ENCODE results near the gene TRIM24. TPM values are rescaled to one million over a fixed set of nuclear protein-coding genes. Genes with fewer than 3 reads are reported as not detected.
"Not testable (repeated sequence)": the region's sequence is repeated elsewhere in the genome, so short reads cannot be mapped to it uniquely, and the experiment has no call there.

Gene TRIM24
- total RNA-seq, 2 donors from 2014 or later, result 14.3 to 15.4 TPM

DNA sequence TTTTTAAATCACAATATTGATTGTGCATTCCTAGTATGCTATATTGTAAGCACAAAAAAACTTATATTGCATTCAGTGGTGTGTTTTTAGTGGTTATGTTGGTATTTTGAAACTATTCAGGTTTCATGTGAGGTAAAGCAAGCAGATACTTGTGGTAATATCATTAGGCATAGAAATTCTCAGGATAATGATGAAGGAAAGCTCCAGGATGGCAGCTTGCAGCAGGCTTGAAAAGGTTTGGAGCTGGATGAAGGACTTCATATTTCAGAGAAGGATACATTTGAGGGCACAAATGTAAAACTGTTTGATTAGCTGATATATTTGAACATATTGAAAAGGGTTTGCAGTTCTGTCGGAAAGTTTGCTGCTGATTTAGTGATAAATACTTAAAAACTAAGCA lies 17.5 kb downstream of the TRIM24 start:
- no peaks in the 10 kb centered on the region for H3K9me3 Mint-ChIP-seq
- no peak for DNase-seq (ENCODE audit: low spot score in 2 of 2)
- no peak overlapping the region for H3K27ac Mint-ChIP-seq
- peaks cover 0 to 5% of the 10 kb centered on the region in 2 donors for H3K36me3 Mint-ChIP-seq
- ATAC-seq, result no peak

DNA sequence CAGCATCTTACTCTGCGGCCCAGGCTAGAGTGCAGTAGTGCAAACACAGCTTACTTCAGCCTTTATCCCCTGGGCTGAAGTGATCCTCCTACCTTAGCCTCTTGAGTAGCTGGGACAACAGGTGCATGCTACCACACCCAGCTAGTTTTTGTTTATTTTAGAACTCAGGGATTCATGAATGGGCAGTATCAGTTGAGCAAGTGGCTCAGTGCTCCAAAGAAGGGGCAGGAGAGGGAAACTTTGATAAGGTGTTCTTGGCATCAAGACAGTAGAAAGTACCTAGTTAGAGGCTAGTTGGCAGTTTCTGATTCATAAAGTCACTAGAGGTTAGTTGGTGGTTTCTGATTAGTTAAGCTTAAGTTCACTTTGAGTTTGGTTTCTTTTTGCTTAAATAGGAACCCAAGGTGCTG lies 18.4 kb downstream of the TRIM24 start:
- peak; percentile 71 to 77 for ATAC-seq
- no peak for DNase-seq (ENCODE audit: low spot score in 2 of 2)
- H3K27ac Mint-ChIP-seq, result no peak overlapping the region

DNA sequence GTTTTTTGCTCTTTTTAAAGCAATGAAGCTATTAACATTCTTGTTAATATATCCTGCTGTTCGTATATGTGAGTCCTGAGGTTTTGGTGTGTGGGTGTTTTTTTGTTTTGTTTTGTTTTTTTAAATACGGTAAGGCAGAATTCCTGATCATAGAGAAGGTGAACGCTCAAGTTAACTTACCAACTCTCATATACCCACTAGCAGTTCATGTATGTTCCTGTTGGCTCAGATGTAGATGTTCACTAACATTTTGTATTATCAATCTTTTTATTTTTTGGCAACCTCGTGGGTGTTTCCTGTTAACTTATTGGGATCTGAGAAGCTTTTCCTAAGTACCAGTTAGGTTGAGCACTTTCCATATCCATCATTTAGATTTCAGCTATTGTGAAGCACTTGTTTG lies 20.5 kb downstream of the TRIM24 start:
- Mint-ChIP-seq H3K36me3 (peaks cover 2 to 8% of the 10 kb centered on the region in 2 donors), H3K27ac (peak overlapping the region in 1 of 2 donors; percentile 35)
- ATAC-seq, result no peak

More for the DNA sequence above, 18.4 kb downstream of the TRIM24 start:
- H3K9me3 Mint-ChIP-seq, result no peaks in the 10 kb centered on the region
- peaks cover 0 to 5% of the 10 kb centered on the region in 2 donors for H3K36me3 Mint-ChIP-seq

DNA sequence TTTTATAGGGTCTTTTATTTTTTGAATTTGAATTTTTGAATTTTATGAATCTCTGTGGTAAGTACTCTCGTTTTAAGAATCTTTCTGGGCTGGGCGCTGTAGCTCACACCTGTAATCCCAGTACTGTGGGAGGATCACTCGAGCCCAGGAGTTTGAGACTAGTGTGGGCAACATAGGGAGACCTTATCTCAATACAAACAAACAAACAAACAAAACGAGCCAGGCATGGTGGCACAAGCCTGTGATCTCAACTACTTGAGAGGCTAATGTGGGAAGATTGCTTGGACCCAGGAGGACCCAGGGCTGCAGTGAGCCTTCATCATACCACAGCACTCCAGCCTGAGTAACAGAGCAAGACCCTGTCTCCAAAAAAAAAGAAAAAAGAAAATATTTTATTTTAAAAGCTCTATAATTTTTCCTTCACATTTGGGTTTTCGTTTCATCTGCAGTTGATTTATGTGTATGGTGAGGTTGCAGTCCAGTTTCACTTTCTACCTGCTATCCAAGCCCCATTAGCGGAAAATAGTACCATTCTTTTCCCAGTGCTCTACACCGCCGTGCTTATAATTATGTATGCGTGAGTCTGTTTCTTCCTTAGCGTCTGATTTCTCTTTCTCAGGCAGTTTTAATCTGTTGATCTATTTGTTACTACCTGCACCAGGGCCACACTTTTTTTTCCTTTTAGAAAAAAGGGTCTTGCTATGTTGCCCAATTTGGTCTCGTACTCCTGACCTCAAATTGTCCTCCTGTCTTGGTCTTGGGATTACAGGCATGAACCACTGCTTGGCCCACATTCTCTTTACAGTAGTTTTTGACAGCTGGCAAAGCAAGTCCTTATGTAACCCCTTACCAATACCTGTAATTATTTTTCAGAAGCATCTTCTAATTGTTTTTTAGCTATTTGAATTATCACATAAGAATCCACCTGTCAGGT lies 21.7 kb downstream of the TRIM24 start:
- no peak for DNase-seq (ENCODE audit: low spot score in 2 of 2)
- Mint-ChIP-seq H3K36me3 (peaks cover 6 to 15% of the 10 kb centered on the region in 2 donors), H3K27ac (peak overlapping the region in 1 of 2 donors; percentile 16), H3K9me3 (peaks cover 0 to 5% of the 10 kb centered on the region in 2 donors)
- no peak for ATAC-seq

More for the DNA sequence above, 20.5 kb downstream of the TRIM24 start:
- DNase-seq (ENCODE audit: low spot score in 2 of 2), result no peak
- H3K9me3 Mint-ChIP-seq, result peaks cover 0 to 2% of the 10 kb centered on the region in 2 donors

DNA sequence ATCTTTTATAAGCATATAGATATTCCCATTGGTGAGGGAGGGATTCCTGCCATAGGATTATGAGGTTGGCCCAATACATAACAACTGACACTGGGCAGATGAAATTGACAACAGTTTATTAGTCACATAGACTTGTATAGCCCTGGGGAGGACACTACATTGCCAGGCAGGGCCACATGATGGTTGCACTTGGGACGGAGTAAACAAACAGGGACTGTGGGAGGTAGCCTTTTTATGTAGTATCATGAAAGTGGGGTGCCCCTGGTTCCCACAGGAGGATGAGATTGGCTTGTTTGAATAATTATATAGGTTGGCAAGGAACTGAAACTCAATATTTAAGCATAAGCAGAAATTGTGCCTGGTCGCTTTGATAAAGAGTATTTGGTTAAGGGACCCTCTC lies 23.5 kb downstream of the TRIM24 start:
- ATAC-seq (no peak), DNase-seq (ENCODE audit: low spot score in 2 of 2) (no peak)
- Mint-ChIP-seq H3K36me3 (peaks cover 11 to 30% of the 10 kb centered on the region in 2 donors), H3K9me3 (peaks cover 5 to 6% of the 10 kb centered on the region in 2 donors), H3K27ac (peak overlapping the region in 1 of 2 donors; percentile 52)

DNA sequence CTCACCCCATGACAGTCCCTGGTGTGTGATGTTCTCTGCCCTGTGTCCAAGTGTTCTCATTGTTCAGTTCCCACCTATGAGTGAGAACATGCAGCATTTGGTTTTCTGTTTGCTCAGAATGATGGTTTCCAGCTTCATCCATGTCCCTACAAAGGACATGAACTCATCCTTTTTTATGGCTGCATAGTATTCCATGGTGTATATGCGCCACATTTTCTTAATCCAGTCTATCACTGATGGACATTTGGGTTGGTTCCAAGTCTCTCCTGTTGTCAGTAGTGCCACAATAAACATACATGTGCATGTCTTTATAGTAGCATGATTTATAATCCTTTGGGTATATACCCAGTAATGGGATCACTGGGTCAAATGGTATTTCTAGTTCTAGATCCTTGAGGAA lies 25.4 kb downstream of the TRIM24 start:
- not testable (repeated sequence) for ATAC-seq; DNase-seq (ENCODE audit: low spot score in 2 of 2); H3K27ac Mint-ChIP-seq
- peaks cover 9 to 14% of the 10 kb centered on the region in 2 donors for H3K9me3 Mint-ChIP-seq
- peaks cover 20 to 45% of the 10 kb centered on the region in 2 donors for H3K36me3 Mint-ChIP-seq

DNA sequence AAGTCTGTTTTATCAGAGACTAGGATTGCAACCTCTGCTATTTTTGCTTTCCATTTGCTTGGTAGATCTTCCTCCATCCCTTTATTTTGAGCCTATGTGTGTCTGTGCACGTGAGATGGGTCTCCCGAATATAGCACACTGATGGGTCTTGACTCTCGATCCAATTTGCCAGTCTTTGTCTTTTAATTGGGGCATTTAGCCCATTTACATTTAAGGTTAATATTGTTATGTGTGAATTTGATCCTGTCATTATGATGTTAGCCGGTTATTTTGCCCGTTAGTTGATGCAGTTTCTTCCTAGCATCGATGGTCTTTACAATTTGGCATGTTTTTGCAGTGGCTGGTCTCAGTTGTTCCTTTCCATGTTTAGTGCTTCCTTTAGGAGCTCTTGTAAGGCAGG lies 29.1 kb downstream of the TRIM24 start:
- not testable (repeated sequence) for DNase-seq (ENCODE audit: low spot score in 2 of 2); H3K27ac Mint-ChIP-seq; ATAC-seq
- H3K9me3 Mint-ChIP-seq, result peaks cover 13 to 14% of the 10 kb centered on the region in 2 donors
- peaks cover 30 to 67% of the 10 kb centered on the region in 2 donors for H3K36me3 Mint-ChIP-seq

DNA sequence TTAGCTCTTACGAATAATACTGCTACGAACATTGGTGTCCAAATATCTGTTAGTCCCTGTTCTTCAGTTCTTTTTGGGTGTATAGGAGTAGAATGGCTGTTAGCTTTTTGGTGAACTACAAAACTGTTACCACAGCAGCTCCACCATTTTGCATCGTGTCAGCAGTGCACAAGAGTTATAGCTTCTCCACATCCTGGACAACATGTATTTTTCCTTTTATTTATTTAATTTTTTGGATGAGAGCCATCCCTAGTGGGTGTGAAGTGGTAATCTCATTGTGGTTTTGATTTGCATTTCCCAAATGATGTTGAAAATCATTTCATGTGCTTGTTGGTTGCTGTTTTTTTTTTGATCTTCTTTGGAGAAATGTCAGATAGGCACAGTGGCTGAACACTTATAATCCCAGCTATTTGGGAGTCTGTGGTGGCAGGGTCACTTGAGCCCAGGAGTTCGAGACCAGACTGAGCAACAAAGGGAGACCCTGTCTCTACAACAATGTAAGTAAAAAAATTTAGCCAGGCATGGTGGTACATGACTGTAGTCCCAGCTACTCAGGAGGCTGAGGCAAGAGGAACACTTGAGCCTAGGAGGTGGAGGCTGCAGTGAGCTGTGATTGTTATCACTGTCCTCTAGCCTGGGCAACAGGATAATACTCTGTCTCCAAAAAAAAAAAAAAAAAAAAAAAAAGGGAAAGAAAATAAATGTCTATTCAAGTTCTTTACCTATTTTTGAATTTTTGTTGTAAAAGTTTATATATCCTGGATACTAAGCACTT lies 31.7 kb downstream of the TRIM24 start:
- Mint-ChIP-seq H3K9me3 (peaks cover 7 to 18% of the 10 kb centered on the region in 2 donors), H3K27ac (no peak overlapping the region), H3K36me3 (peaks cover 24 to 57% of the 10 kb centered on the region in 2 donors)
- DNase-seq (ENCODE audit: low spot score in 2 of 2) (no peak), ATAC-seq (no peak)

DNA sequence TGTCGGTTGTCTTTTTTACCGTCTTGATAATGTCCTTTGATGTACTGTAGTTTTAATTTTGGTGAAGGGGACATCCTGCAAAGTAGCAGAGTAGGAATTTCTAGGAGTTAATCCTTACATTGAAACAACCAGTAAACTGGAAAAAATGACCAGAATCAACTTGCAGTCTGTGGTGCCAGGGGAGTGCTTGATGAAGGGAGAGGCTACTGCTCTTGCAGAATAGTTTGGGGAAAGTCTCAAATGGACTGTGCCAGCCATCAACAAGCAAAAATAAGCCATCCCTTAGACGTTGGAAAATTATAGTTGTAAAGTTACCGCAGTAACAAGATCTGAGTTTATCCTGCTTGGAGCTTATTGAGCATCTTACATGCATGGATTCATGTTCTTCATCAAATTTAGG lies 32.4 kb downstream of the TRIM24 start:
- peaks cover 7 to 18% of the 10 kb centered on the region in 2 donors for H3K9me3 Mint-ChIP-seq

DNA sequence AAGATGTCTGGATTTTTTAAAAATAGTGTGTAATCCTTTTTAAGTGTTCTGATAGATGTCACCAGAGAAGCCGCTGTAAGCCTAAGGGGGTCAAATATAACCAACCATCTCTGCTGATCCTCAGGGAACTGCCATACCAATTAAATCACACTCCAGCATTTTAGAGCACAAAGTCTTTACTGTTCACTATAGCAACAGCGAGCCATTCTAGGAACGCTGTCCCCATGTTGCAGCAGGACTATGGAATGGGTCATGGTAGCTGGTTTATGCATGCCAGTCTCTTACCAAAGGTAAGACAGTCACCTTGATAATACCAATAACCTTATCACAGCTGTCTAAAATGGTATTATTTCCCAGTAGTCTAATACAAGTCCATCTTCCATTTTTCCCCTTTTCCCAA lies 33.5 kb downstream of the TRIM24 start:
- Mint-ChIP-seq H3K9me3 (peaks cover 7 to 11% of the 10 kb centered on the region in 2 donors), H3K36me3 (peaks cover 21 to 44% of the 10 kb centered on the region in 2 donors), H3K27ac (no peak overlapping the region)
- ATAC-seq (no peak), DNase-seq (ENCODE audit: low spot score in 2 of 2) (no peak)

More for the DNA sequence above, 32.4 kb downstream of the TRIM24 start:
- ATAC-seq, result no peak
- no peak for DNase-seq (ENCODE audit: low spot score in 2 of 2)
- no peak overlapping the region for H3K27ac Mint-ChIP-seq
- peaks cover 24 to 53% of the 10 kb centered on the region in 2 donors for H3K36me3 Mint-ChIP-seq

DNA sequence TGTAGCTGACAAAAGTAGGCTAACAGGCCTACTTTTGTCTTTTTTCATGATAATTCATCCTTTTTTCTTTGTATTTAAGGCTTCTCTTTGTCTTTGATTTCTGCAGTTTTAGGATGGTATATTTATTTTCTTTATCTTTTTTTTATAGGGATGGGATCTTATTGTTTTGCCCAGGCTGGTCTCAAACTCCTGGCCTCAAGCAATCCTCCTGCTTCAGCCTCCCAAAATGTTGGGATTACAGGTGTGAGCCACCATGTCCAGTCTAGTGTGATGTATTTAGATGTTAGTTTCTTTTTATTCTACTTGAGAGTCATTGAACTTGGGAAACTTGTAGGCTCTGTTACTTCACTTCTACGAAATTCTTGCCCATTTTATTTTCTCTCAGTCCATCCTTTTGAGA lies 35.4 kb downstream of the TRIM24 start:
- Mint-ChIP-seq H3K9me3 (peaks cover 4 to 9% of the 10 kb centered on the region in 2 donors), H3K36me3 (peaks cover 15 to 45% of the 10 kb centered on the region in 2 donors), H3K27ac (no peak overlapping the region)
- DNase-seq (ENCODE audit: low spot score in 2 of 2), result no peak
- ATAC-seq, result no peak

DNA sequence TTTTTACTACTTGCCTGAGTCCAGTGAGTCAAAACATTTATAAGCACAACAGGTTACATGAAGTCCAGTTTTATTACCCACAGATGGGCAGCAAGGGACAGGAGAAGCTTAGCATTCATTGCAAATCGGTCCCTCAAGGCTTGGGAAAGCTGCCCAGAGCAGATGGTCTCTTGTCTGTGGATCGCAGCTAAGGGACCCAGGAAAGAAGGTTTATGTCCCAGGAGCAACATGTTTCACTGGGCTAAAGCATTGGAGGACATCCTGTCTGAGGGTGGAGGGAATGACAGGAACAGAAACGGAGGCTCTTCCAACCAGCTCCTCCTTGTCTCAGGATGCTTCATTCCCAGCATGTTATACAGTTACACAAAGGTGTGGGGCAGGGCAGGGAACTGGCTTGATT lies 39.3 kb downstream of the TRIM24 start:
- Mint-ChIP-seq H3K27ac (peak overlapping the region in 1 of 2 donors; percentile 72), H3K9me3 (peaks cover 0 to 9% of the 10 kb centered on the region in 2 donors), H3K36me3 (peaks cover 5 to 18% of the 10 kb centered on the region in 2 donors)
- no peak for ATAC-seq
- no peak for DNase-seq (ENCODE audit: low spot score in 2 of 2)

DNA sequence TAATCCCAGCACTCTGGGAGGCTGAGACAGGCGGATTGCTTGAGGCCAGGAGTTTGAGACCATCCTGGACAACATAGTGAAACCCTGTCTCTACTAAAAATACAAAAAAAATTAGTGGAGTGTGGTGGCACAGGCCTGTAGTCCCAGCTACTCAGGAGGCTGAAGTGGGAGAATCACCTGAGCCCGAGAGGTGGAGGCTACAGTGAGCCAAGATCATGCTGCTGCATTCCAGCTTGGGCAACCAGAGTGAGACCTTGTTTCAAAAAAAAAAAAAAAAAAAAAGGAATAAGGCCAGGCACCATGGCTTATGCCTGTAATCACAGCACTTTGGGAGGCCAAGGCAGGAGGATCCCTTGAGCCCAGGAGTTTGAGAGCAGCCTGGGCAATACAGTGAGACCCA lies 40.2 kb downstream of the TRIM24 start:
- not testable (repeated sequence) for H3K9me3 Mint-ChIP-seq; H3K27ac Mint-ChIP-seq; ATAC-seq; DNase-seq (ENCODE audit: low spot score in 2 of 2)
- peaks cover 8 to 25% of the 10 kb centered on the region in 2 donors for H3K36me3 Mint-ChIP-seq

DNA sequence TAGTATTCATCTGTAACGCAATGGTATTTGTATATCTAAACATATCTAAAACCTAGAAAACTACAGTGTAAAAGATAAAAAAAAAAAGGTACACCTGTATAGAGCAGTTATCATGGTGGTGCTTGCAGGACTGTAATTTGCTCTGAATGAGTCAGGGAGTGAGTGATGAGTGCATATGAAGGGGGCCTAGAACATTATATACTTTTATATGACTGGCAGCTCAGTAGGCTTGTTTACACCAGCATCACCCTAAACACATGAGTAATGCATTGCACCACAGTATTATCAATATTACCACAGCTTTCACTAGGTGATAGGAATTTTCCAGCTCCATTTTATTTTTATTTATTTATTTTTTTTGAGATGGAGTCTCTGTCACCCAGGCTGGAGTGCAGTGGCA lies 40.8 kb downstream of the TRIM24 start:
- DNase-seq (ENCODE audit: low spot score in 2 of 2) (no peak), ATAC-seq (peak in 1 of 2 donors; percentile 75)
- no peak overlapping the region for H3K27ac Mint-ChIP-seq

DNA sequence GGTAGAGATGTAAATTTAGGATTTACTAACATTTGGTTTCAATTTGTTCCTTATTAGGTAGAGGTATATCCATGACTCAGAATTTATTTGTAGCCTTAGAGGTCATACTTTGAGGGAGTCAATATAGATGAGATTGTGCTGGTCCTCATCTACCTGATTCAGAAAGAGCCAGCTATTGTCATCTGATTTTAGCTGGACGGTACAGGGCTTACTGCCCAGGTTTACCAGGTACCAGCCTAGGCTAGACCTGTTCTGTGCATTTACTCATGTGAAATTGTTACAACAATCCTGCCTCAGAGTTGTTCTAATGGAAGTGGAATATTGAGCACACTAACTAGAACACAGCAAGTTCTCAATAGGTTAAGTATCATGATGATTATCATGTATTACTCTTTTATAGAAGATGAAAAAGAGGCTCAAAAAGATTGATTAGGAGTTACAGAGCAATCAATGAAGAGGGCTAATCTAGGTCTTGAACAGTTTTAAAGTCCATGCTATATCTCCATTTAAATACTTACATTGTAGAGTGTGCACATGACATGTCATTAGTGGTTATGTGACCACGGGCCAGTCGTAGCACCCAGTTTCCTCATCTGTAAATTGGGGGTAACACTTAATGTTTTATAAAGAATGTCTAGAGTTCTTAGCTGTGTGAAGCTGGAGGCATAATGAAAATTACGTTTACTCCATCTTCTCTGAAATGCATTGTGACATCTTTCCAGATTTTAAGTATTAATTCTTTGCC lies 42.1 kb downstream of the TRIM24 start:
- ATAC-seq, result no peak
- peaks cover 23 to 39% of the 10 kb centered on the region in 2 donors for H3K36me3 Mint-ChIP-seq
- H3K9me3 Mint-ChIP-seq, result peaks cover 0 to 9% of the 10 kb centered on the region in 2 donors
- DNase-seq (ENCODE audit: low spot score in 2 of 2), result no peak
- no peak overlapping the region for H3K27ac Mint-ChIP-seq

More for the DNA sequence above, 40.8 kb downstream of the TRIM24 start:
- H3K36me3 Mint-ChIP-seq, result peaks cover 14 to 30% of the 10 kb centered on the region in 2 donors
- H3K9me3 Mint-ChIP-seq, result peaks cover 0 to 7% of the 10 kb centered on the region in 2 donors

DNA sequence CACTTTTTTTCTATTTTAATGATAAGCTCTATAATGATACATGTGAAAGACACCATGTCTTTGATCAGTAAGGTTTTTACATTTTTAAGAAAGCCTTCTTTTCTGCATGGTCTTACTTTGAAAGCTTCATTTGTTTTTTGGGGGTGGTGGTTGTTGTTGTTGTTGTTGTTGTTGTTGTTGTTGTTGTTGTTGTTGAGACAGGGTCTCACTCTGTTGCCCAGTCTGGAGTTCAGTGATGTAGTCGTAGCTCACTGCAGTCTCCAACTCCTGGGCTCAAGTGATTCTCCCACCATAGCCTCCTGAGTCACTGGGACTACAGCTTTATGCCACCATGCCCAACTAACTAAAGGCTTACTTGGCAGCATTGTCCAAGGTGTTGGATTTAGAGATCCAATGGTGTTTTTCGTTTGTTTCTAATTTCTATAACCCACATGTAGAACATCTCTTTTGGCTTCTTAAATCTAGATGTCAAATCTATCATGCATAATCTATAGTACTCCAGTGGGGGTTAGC lies 45.4 kb downstream of the TRIM24 start:
- Mint-ChIP-seq H3K36me3 (peaks cover 26 to 44% of the 10 kb centered on the region in 2 donors), H3K9me3 (peaks cover 0 to 10% of the 10 kb centered on the region in 2 donors), H3K27ac (no peak overlapping the region)
- ATAC-seq (no peak), DNase-seq (ENCODE audit: low spot score in 2 of 2) (no peak)

All from activated naive CD4-positive, alpha-beta T cell treated with anti-CD3 and anti-CD28 coated beads, Interleukin-2, amount 50 U/mL, for 72 hours (primary cell).